ENCODE data around the gene COL12A1. TPM values are rescaled to one million over a fixed set of nuclear protein-coding genes. Genes with fewer than 3 reads are reported as not detected.

COL12A1 gene
- total and polyA plus RNA-seq, 2 of the 13 experiments (the other 11 are each of a cell fraction or from before 2014, with no cell fraction given) = 0.02 TPM; not detected in 1

GRCh38 chr6:75243333-75244062 is 37.6 kb upstream of the COL12A1 start, which contains the start of gene COX7A2 (continued):
- TF ChIP-seq, protein P1, sequence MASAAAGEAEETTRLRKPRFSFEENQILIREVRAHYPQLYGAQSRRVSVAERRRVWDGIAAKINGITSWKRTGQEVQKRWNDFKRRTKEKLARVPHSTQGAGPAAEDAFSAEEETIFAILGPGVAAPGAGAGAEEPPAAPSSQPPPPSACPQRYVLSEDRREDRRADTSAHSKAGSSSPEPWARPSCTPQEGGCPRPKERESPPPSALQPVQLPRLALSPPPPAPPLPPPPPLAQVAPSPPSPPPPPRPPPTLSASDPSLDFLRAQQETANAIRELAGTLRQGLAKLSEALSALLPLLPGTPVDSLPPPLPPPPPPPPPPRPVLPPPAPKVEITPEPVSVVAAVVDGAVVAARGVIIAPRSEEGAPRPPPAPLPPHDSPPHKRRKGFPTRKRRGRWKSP (CRISPR knock-in tag; IDR thresholded peaks at IDR 0.05) = peak; percentile 70
- TF ChIP-seq ATF2 (CRISPR knock-in tag; IDR thresholded peaks at IDR 0.05) = peak; percentile 73; the same call in 1 of the 2 replicates
- peak; percentile 71; the same call in 1 of the 2 replicates for TF ChIP-seq ZFX (CRISPR knock-in tag; IDR thresholded peaks at IDR 0.05; ENCODE audit: low read depth)
- no peak for TF ChIP-seq BRF2 (CRISPR knock-in tag; IDR thresholded peaks at IDR 0.05)
- TF ChIP-seq SUZ12 (IDR thresholded peaks at IDR 0.05; ENCODE audit: low read depth, low read length) = no peak
- peak; percentile 58; the same call in 1 of the 2 replicates for TF ChIP-seq ZKSCAN8 (CRISPR knock-in tag; IDR thresholded peaks at IDR 0.05; ENCODE audit: borderline replicate concordance)
- 0 out of 2 replicates have a peak, but pooled peaks have one; percentile 20 for TF ChIP-seq MEIS2 (CRISPR knock-in tag; IDR thresholded peaks at IDR 0.05)
- TF ChIP-seq ZNF44 (CRISPR knock-in tag; IDR thresholded peaks at IDR 0.05) = peak; percentile 53; the same call in 1 of the 2 replicates
- no peak for TF ChIP-seq ZNF558 (CRISPR knock-in tag; IDR thresholded peaks at IDR 0.05; ENCODE audit: borderline replicate concordance)
- peak; percentile 97 for TF ChIP-seq KMT2B (CRISPR knock-in tag; IDR thresholded peaks at IDR 0.05)
- no peak for TF ChIP-seq CC2D1A (CRISPR knock-in tag; IDR thresholded peaks at IDR 0.05)
- TF ChIP-seq, protein P2, sequence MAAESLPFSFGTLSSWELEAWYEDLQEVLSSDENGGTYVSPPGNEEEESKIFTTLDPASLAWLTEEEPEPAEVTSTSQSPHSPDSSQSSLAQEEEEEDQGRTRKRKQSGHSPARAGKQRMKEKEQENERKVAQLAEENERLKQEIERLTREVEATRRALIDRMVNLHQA (CRISPR knock-in tag; IDR thresholded peaks at IDR 0.05) = no peak
- peak; percentile 46 for TF ChIP-seq TBL1XR1 (IDR thresholded peaks at IDR 0.05; ENCODE audit: borderline replicate concordance, low read length, partially characterized antibody)
- peak; percentile 51; the same call in 1 of the 2 replicates for TF ChIP-seq ZNF670 (CRISPR knock-in tag; IDR thresholded peaks at IDR 0.05; ENCODE audit: borderline replicate concordance)
- no peak; the same call in 1 of the 2 replicates for TF ChIP-seq ZNF607 (CRISPR knock-in tag; IDR thresholded peaks at IDR 0.05; ENCODE audit: borderline replicate concordance)
- TF ChIP-seq, protein P3, sequence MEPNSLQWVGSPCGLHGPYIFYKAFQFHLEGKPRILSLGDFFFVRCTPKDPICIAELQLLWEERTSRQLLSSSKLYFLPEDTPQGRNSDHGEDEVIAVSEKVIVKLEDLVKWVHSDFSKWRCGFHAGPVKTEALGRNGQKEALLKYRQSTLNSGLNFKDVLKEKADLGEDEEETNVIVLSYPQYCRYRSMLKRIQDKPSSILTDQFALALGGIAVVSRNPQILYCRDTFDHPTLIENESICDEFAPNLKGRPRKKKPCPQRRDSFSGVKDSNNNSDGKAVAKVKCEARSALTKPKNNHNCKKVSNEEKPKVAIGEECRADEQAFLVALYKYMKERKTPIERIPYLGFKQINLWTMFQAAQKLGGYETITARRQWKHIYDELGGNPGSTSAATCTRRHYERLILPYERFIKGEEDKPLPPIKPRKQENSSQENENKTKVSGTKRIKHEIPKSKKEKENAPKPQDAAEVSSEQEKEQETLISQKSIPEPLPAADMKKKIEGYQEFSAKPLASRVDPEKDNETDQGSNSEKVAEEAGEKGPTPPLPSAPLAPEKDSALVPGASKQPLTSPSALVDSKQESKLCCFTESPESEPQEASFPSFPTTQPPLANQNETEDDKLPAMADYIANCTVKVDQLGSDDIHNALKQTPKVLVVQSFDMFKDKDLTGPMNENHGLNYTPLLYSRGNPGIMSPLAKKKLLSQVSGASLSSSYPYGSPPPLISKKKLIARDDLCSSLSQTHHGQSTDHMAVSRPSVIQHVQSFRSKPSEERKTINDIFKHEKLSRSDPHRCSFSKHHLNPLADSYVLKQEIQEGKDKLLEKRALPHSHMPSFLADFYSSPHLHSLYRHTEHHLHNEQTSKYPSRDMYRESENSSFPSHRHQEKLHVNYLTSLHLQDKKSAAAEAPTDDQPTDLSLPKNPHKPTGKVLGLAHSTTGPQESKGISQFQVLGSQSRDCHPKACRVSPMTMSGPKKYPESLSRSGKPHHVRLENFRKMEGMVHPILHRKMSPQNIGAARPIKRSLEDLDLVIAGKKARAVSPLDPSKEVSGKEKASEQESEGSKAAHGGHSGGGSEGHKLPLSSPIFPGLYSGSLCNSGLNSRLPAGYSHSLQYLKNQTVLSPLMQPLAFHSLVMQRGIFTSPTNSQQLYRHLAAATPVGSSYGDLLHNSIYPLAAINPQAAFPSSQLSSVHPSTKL (CRISPR knock-in tag; IDR thresholded peaks at IDR 0.05) = peak; percentile 70
- peak; percentile 55; the same call in 1 of the 2 replicates for TF ChIP-seq ZNF232 (CRISPR knock-in tag; IDR thresholded peaks at IDR 0.05; ENCODE audit: borderline replicate concordance)
- TF ChIP-seq XBP1 (CRISPR knock-in tag; IDR thresholded peaks at IDR 0.05) = no peak
- TF ChIP-seq TRAFD1 (CRISPR knock-in tag; IDR thresholded peaks at IDR 0.05; ENCODE audit: borderline replicate concordance) = no peak
